Right lobe of liver (tissue), 4 donors: ENCODE results near the gene CACNA2D4.

ENCODE experiments used
- CTCF ChIP-seq, 4 donors: fragments of 200-600 bp in 3 of 4; fragments of 450-650 bp in 1 of 4; IDR thresholded peaks; one replicate each; pipeline versions ENCODE4 v1.5.1 to v1.8.0; 2016 to 2022; ENCODE audit warnings: antibody characterized with exemption in 4 of 4, mild to moderate bottlenecking in 2 of 4
- POLR2A ChIP-seq: fragments of 450-650 bp; IDR thresholded peaks from one replicate; pipeline ENCODE4 v1.6.1; 2017; ENCODE audit warnings: antibody characterized with exemption, mild to moderate bottlenecking
- donor health status: DM: no; HTN: no; CAD: no.
- donor health status: DM: no; HTN: no; CAD: no.
- donor health status: DM: no; HTN: yes; CAD: no.

GRCh38 chr12:1918081-1918883, at the start of gene CACNA2D4:
- no peak for TF ChIP-seq CTCF (IDR thresholded peaks at IDR 0.05)
- TF ChIP-seq POLR2A = no peak
